Stimulated activated CD8-positive, alpha-beta memory T cell treated with anti-CD3 and anti-CD28 coated beads, Interleukin-4, amount 100 ng/mL, for 4 hours (primary cell): ENCODE results near the gene RAP1GAP2.
"Not testable (repeated sequence)": the region's sequence is repeated elsewhere in the genome, so short reads cannot be mapped to it uniquely, and the experiment has no call there.

ENCODE experiments used
- DNase-seq, 2 donors: peaks; one replicate each; pipeline ENCODE4 v3.0.0-alpha.2; 2020; ENCODE audit warnings: low read depth in 2 of 2, low spot score in 1 of 2

The RAP1GAP2 gene

GRCh38 chr17:2964370-2964769 lies 168.1 kb downstream of the RAP1GAP2 start:
- no peak for DNase-seq

DNA sequence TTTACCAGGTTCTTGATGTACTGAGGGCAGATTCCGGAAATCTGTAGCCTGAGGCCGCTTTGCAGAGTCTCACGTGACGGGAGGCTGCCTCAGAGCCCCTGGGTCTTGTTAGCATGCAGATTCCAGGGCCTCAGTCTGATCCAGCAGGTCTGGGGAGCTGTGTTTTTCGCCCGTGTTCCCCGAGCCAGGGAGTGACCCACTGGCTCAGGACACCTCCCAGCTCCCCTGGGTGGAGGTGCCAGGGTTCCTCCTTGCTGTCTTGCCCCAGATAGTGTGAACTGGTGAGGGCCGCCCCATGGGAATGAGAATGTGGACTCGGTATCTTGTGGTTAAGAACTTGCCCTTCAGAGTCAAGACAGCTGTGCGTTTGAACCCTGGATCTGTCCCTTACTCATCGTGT lies 168.6 kb downstream of the RAP1GAP2 start:
- DNase-seq: no peak

- no peak for DNase-seq
Measured at GRCh38 chr17:2965621-2966595, 169.7 kb downstream of the RAP1GAP2 start.

DNA sequence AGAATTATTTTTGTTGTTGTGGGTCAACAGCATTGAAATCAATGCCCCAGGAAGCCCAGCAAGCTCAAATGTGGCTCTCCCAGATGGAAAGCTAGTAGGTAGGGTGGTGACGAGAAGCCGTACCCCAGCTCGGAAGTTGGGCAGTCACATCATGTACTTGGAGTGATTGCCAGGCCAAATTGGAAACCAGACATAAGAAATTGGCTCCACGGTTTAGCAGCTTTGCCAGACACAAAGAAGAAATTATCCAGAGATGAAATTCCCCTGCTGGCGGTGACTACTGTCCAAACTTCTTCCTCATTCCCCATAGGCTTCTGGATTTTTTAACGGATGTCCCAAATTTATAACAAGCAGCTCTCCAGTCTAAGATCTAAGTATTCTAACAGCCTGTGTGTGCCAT lies 171.3 kb downstream of the RAP1GAP2 start:
- no peak for DNase-seq

- DNase-seq: no peak
Measured at GRCh38 chr17:2971851-2972250, 175.6 kb downstream of the RAP1GAP2 start.

DNA sequence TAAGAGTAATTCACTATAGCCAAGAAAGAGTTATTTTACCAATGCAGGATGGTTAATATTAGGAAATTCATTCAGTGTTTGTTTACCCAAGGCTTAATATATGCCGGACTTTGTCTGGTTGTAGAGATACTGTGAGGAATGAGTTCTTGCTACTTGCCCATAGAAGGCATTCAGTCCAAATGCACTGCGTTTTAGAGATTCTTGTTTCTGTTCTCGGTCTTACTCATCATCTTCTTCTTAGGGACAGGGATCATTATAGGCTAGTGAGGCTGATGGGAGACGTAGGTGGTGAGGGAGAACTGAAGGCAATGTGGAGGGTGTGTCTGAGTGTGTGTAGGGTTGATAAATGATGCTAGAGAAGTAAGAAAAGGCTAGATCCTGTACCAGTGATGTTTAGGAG lies 176.5 kb downstream of the RAP1GAP2 start:
- no peak for DNase-seq

DNA sequence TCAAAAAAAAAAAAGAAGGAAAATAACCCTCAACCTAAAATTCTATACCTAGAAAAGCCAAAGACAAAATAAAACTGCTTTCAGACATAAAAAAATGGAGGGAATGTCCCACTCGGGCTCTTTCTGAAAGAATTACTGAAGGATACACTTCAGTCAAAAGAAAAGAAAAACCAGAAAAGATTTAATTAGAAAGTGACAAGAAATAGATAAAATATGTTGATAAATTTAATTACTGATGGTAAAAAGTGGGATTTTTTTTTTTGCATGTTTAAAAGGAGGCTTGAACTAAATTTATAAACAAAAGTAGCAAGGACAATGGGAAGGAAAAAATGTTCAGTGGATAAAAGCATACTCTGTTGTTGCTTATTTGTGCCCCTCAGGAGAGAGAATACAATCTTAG lies 178.1 kb downstream of the RAP1GAP2 start:
- no peak for DNase-seq

GRCh38 chr17:2975469-2975958 lies 179.3 kb downstream of the RAP1GAP2 start:
- no peak for DNase-seq

- DNase-seq: no peak
Measured at GRCh38 chr17:2977157-2977556, 180.9 kb downstream of the RAP1GAP2 start.

DNA sequence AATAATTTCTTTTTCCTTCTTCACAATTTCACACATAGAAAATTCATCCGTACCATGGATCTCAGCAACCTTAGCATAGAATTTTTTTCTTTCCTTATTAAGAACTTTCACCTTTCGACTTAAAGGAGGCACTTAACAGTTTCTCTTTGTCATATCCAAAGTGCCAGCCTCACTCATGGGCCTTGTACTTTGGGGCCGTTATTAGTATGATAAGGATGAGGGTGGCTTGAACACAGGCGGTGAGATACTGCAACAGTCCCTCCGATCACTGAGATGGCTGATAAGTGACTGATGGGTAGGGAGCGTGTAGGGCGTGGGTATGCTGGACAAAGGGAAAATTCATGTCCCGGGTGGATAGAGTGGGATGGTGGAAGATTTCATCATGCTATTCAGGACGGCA lies 181.9 kb downstream of the RAP1GAP2 start:
- DNase-seq: no peak

- no peak for DNase-seq
Measured at GRCh38 chr17:2978991-2979390, 182.8 kb downstream of the RAP1GAP2 start.

DNA sequence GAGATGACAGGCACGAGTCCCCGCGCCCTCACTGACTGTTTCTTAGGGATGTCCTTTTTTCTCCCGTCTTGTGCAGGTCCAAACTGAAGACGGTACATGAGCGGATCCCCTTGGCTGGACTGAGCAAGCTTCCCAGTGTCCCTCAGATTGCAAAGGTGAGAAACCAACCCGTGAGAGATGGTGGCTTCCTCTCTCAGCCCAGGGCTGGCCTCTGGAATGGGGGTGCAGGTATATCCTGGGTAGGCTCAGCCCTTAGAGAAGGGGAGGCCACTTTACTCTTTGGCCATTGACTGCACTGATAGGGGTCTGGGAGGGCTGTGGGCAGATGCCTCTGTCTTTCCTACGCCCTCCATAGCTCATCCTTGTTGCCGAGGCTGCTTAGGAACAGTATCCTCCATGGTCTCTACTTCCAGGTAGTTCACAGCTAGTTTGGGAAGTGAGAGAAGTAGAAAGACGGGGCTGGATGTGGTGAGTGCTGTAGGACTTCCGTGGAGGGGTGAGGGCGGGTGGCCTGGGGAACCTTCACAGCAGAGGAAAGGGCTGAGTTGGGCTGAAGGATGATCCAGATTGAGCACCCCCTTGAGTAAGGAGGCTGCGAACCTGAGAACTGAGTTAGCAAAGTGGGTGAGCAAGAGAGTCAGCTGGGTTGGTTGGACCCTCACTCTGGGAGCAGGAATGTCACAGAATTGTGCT lies 184.1 kb downstream of the RAP1GAP2 start:
- DNase-seq: no peak

- DNase-seq: no peak
Measured at GRCh38 chr17:2980904-2981246, 184.6 kb downstream of the RAP1GAP2 start.

GRCh38 chr17:2981325-2981724 lies 185.1 kb downstream of the RAP1GAP2 start:
- DNase-seq: no peak

DNA sequence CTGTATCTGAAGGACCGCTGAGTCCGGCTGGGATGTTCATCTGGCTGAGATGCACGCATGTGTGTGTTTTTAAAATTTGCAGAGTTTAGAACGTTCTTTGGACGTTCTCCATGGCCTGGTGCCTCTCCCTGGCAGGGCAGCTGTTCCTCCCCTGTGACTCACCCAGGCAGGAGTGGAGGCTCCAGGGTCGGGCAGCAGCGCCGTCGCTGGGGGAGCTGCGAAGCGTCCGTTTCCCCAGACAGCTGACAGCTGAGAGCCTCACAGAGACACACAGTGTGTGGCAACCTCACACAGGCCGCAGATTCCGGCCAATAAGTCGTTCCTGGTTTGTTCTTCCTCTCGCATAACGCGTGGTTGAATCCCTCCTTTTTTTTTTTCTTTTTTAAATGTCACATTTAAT lies 186.6 kb downstream of the RAP1GAP2 start:
- DNase-seq: no peak

DNA sequence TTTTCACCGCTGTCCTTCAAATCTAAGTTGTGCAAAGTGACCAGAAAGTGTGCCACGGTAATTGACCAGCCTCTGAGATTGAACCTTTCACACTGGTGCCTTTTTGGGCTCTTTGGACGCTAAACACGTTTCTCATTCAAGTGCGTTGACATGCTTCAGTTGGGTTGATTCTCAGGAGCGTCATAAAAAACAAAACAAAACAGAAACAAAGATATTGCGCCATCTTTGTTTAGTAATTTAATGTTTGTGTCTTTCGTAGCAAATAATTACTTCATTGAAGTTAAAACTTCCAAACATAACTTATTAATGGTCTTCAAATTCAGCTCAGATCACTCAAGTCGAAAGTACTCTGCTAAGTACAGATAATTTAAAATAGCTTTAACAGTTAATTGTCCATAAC lies 187.0 kb downstream of the RAP1GAP2 start:
- no peak for DNase-seq

DNA sequence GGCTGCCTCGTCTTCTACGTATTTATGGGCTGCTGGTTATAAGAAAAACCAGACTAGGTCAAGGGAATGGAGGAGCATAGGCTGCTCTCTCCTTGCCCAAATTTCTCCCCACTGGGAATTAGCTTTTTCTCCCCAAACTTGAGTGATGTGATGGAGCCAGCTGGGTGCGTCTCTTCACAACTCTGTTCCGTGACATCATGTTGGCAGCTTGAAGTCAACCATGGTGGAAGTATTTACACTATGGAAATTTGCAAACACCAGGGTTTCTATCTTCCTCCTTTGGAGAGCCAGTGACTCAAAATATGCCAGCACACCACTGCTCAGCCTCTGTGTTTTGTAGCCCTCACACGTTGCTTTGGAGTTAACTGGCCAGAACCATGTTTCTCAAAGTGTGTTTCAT lies 189.1 kb downstream of the RAP1GAP2 start:
- no peak for DNase-seq

DNA sequence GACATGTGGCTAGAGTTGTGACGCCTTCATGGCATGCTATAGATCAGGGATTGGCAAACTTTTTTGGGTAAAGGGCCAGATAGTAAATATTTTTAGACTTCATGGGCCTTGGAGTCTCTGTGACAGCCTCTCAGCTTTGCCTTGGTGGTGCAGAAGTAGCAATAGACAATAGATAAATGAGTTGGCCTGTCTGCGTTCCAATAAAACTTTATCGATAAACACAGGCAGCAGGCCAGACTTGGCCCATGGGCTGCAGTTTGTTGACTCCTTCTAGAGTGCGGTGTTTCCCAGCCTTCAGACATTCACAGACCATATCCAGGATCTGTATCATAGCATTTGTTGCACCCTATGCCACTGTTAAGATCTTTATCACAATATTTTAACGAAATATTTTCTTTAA lies 190.7 kb downstream of the RAP1GAP2 start:
- DNase-seq: no peak

GRCh38 chr17:2989396-2989795 lies 193.2 kb downstream of the RAP1GAP2 start:
- DNase-seq: not testable (repeated sequence)

DNA sequence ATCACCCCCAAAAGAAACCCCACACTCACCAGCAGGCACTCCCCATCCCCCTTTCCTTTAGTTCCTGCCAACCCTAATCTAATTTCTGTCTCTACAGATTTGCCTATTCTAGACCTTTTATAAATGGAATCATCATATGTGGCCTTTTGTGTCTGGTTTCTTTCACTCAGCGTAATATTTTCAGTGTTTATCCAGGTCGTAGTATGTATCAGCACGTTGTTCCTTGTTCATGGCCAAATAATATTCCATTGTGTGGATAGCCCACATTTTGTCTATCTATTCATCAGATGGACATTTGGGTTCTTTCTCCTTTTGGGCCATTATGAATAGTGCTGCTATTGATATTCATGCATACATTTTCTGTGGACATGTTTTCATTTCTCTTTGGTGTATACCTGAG lies 193.6 kb downstream of the RAP1GAP2 start:
- no peak for DNase-seq

DNA sequence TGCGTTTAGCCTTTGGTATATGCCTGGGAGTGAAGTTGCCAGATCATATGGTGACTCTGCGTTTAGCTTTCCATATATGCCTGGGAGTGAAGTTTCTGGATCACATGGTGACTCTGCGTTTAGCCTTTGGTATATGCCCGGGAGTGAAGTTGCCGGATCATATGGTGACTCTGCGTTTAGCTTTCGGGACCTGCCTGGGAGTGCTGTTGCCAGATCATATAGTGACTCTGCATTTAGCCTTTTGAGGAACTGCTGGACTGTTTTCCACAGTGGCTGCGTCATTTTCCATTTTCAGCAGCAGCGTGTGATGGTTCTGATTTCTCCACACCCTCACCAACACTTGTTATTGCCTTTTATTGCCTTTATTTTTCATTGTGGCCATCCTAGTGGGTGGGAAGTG lies 194.2 kb downstream of the RAP1GAP2 start:
- DNase-seq: no peak
